Spleen (tissue), 7 donors: ENCODE data around the gene ERBB2.

Source experiments
- POLR2A ChIP-seq, 3 donors: fragments of 450-650 bp; IDR thresholded peaks; one replicate each; pipeline ENCODE4 v1.5.1; 2017; ENCODE audit warnings: antibody characterized with exemption in 3 of 3, mild to moderate bottlenecking in 1 of 3
- POLR2AphosphoS5 ChIP-seq, 3 donors: sonication (generic); formaldehyde crosslinking; IDR thresholded peaks; one replicate each; pipeline ENCODE4 v1.5.1; 2017; ENCODE audit warnings: antibody characterized with exemption in 3 of 3
- TF ChIP-seq, protein P1 (sequence below), 11 experiments: fragments of 200-600 bp in 7 of 11; fragments of 450-650 bp in 4 of 11; sonication (generic) in 4 of 11; IDR thresholded peaks in 8 of 11; conservative IDR thresholded peaks in 3 of 11; 1 replicate in 7 of 11; 2 replicates in 4 of 11; pipeline versions ENCODE4 v1.4.0 to v1.8.0; 2016 to 2021; ENCODE audit warnings: antibody characterized with exemption in 11 of 11, inconsistent platforms in 4 of 11, mild to moderate bottlenecking in 1 of 11
- donor health status: DM: no; HTN: no; CAD: no; lungs with moderate emphysema.
- donor health status: DM: no; HTN: no; CAD: no.
- donor health status: DM: no; HTN: no; CAD: no.

DNA sequence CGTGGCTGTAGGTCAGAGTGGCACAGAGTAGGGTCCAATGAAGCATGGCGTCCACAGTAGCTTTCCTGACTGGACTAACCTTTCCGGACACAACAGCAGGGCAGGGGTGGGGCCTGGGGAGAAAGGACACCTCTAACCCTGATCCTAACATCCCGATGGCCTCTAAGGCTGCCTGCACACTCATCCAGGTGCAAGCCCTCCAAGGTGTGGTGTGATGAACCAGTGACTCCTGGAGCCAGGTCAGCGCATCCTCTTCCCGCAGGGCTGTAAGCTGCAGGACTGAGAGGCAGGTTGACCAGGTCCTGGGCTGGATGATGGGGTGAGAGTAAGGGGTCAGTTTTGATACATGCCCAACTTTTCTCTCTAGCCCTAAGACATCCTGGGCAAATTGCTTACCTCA, 3.1 kb upstream of the ERBB2 start:
- TF ChIP-seq, protein P1, sequence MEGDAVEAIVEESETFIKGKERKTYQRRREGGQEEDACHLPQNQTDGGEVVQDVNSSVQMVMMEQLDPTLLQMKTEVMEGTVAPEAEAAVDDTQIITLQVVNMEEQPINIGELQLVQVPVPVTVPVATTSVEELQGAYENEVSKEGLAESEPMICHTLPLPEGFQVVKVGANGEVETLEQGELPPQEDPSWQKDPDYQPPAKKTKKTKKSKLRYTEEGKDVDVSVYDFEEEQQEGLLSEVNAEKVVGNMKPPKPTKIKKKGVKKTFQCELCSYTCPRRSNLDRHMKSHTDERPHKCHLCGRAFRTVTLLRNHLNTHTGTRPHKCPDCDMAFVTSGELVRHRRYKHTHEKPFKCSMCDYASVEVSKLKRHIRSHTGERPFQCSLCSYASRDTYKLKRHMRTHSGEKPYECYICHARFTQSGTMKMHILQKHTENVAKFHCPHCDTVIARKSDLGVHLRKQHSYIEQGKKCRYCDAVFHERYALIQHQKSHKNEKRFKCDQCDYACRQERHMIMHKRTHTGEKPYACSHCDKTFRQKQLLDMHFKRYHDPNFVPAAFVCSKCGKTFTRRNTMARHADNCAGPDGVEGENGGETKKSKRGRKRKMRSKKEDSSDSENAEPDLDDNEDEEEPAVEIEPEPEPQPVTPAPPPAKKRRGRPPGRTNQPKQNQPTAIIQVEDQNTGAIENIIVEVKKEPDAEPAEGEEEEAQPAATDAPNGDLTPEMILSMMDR (IDR thresholded peaks at IDR 0.05 in 8 of 11, conservative IDR thresholded peaks at IDR 0.05 in 3 of 11) = no peak
- TF ChIP-seq POLR2A (IDR thresholded peaks at IDR 0.05) (no peak), POLR2AphosphoS5 (IDR thresholded peaks at IDR 0.05) (no peak)
